ENCODE results near the gene NPAS1. TPM values are rescaled to one million over a fixed set of nuclear protein-coding genes. Genes with fewer than 3 reads are reported as not detected.
"Not testable (repeated sequence)": the region's sequence is repeated elsewhere in the genome, so short reads cannot be mapped to it uniquely, and the experiment has no call there.

The NPAS1 gene
- polyA plus RNA-seq, 1 donor from 2014 or later: not detected

GRCh38 chr19:47006496-47006895 lies 13.1 kb upstream of the NPAS1 start:
- TF ChIP-seq RAD21 (conservative IDR thresholded peaks at IDR 0.05) (no peak), TAF1 (IDR thresholded peaks at IDR 0.05; ENCODE audit: low read depth) (no peak), POLR2AphosphoS5 (IDR thresholded peaks at IDR 0.05) (no peak), EZH2 (IDR thresholded peaks at IDR 0.05; ENCODE audit: borderline replicate concordance, insufficient read depth, low read length, poor library complexity, severe bottlenecking) (no peak), SMC3 (conservative IDR thresholded peaks at IDR 0.05; ENCODE audit: poor library complexity) (no peak), MXI1 (conservative IDR thresholded peaks at IDR 0.05; ENCODE audit: poor library complexity, severe bottlenecking) (no peak), REST (IDR thresholded peaks at IDR 0.05; ENCODE audit: borderline replicate concordance) (no peak), CTCF (IDR thresholded peaks at IDR 0.05; ENCODE audit: poor library complexity, severe bottlenecking) (no peak), EP300 (conservative IDR thresholded peaks at IDR 0.05; ENCODE audit: poor library complexity, severe bottlenecking) (no peak)
- no peak overlapping the region for H3K4me2 ChIP-seq (ENCODE audit: low read length)
- H3F3A ChIP-seq (ENCODE audit: insufficient read depth, low read length, poor library complexity, severe bottlenecking): no peaks in the 10 kb centered on the region
- no peaks in the 10 kb centered on the region for H3K27me3 ChIP-seq (ENCODE audit: insufficient read depth, low read depth, low read length)
- no peak overlapping the region for H3K9ac ChIP-seq (ENCODE audit: low read length)
- H4K20me1 ChIP-seq (ENCODE audit: insufficient read depth): no peaks in the 10 kb centered on the region
- H3K36me3 ChIP-seq (ENCODE audit: insufficient read depth, low read length): no peaks in the 10 kb centered on the region
- H3K9me2 ChIP-seq (ENCODE audit: insufficient read depth, low read length): no peaks in the 10 kb centered on the region
- no peak overlapping the region for H2AFZ ChIP-seq (ENCODE audit: low read depth, low read length)
- H3K79me2 ChIP-seq (replicated peaks; ENCODE audit: insufficient read depth, low read length): no peaks in the 10 kb centered on the region
- no peak overlapping the region for H3K27ac ChIP-seq (ENCODE audit: low read length)
- no peak overlapping the region for H3K4me3 ChIP-seq (ENCODE audit: low read length)
- H3K9me3 ChIP-seq (ENCODE audit: low read length): no peaks in the 10 kb centered on the region

GRCh38 chr19:47010549-47010948 lies 9.1 kb upstream of the NPAS1 start:
- H3K4me3 ChIP-seq (ENCODE audit: low read length); H3K27me3 ChIP-seq (ENCODE audit: insufficient read depth, low read depth, low read length); H3K9ac ChIP-seq (ENCODE audit: low read length); H4K20me1 ChIP-seq (ENCODE audit: insufficient read depth); H3K27ac ChIP-seq (ENCODE audit: low read length); H3K9me3 ChIP-seq (ENCODE audit: low read length); H3F3A ChIP-seq (ENCODE audit: insufficient read depth, low read length, poor library complexity, severe bottlenecking); H3K4me2 ChIP-seq (ENCODE audit: low read length); H2AFZ ChIP-seq (ENCODE audit: low read depth, low read length); H3K36me3 ChIP-seq (ENCODE audit: insufficient read depth, low read length); H3K79me2 ChIP-seq (replicated peaks; ENCODE audit: insufficient read depth, low read length); H3K9me2 ChIP-seq (ENCODE audit: insufficient read depth, low read length): not testable (repeated sequence)

- no peaks in the 10 kb centered on the region for H3K9me3 ChIP-seq (ENCODE audit: low read length)
- no peaks in the 10 kb centered on the region for H3K27me3 ChIP-seq (ENCODE audit: insufficient read depth, low read depth, low read length)
- TF ChIP-seq CTCF (IDR thresholded peaks at IDR 0.05; ENCODE audit: poor library complexity, severe bottlenecking) (no peak), EP300 (conservative IDR thresholded peaks at IDR 0.05; ENCODE audit: poor library complexity, severe bottlenecking) (no peak), RAD21 (conservative IDR thresholded peaks at IDR 0.05) (no peak)
- H3K79me2 ChIP-seq (replicated peaks; ENCODE audit: insufficient read depth, low read length): no peaks in the 10 kb centered on the region
- H3K4me2 ChIP-seq (ENCODE audit: low read length): no peak overlapping the region
- no peak overlapping the region for H2AFZ ChIP-seq (ENCODE audit: low read depth, low read length)
- no peaks in the 10 kb centered on the region for H3K9me2 ChIP-seq (ENCODE audit: insufficient read depth, low read length)
- H3K9ac ChIP-seq (ENCODE audit: low read length): no peak overlapping the region
- H3K27ac ChIP-seq (ENCODE audit: low read length): no peak overlapping the region
- no peak overlapping the region for H3K4me3 ChIP-seq (ENCODE audit: low read length)
- no peaks in the 10 kb centered on the region for H3K36me3 ChIP-seq (ENCODE audit: insufficient read depth, low read length)
- no peaks in the 10 kb centered on the region for H4K20me1 ChIP-seq (ENCODE audit: insufficient read depth)
- no peaks in the 10 kb centered on the region for H3F3A ChIP-seq (ENCODE audit: insufficient read depth, low read length, poor library complexity, severe bottlenecking)
These were observed 7.0 kb upstream of the NPAS1 start for GRCh38 chr19:47012617-47013016.

Measured in neural cell (in vitro differentiated cells).